Endodermal cell (in vitro differentiated cells): ENCODE measurements around the gene NFKBIA. TPM values are rescaled to one million over a fixed set of nuclear protein-coding genes. Genes with fewer than 3 reads are reported as not detected.

ENCODE experiments used
- DNase-seq: peaks from one replicate; pipeline ENCODE4 v3.0.0-alpha.2; 2017
- H3K27ac ChIP-seq: 2 replicates; pipeline ENCODE4 v1.5.1; 2013; ENCODE audit warnings: mild to moderate bottlenecking, low read depth, low read length, moderate library complexity
- H3K27me3 ChIP-seq: 2 replicates; pipeline ENCODE4 v1.6.1; 2013; ENCODE audit warnings: mild to moderate bottlenecking, low read length, moderate library complexity; ENCODE audit not compliant: insufficient read depth, control insufficient read depth, poor library complexity, severe bottlenecking
- H3K36me3 ChIP-seq: 2 replicates; pipeline ENCODE4 v1.7.0; 2013; ENCODE audit warnings: mild to moderate bottlenecking, low read length, moderate library complexity; ENCODE audit not compliant: control insufficient read depth, insufficient read depth
- H3K4me1 ChIP-seq: one replicate; pipeline ENCODE4 v1.7.0; 2013; ENCODE audit warnings: low read length; ENCODE audit not compliant: control insufficient read depth, insufficient read depth
- H3K4me3 ChIP-seq: 2 replicates; pipeline ENCODE4 v1.5.1; 2013; ENCODE audit warnings: mild to moderate bottlenecking, low read length, moderate library complexity
- H3K9ac ChIP-seq: 2 replicates; pipeline ENCODE4 v1.6.1; 2013; ENCODE audit warnings: mild to moderate bottlenecking, low read length, moderate library complexity; ENCODE audit not compliant: poor library complexity, severe bottlenecking; ENCODE audit errors: extremely low read depth
- H3K9me3 ChIP-seq: 2 replicates; pipeline ENCODE4 v1.6.1; 2013; ENCODE audit warnings: mild to moderate bottlenecking, low read length, moderate library complexity; ENCODE audit not compliant: control insufficient read depth
- H3K27ac Mint-ChIP-seq: 2 replicates; pipeline ENCODE4 v1.8.0; 2020; ENCODE audit warnings: mixed read lengths
- H3K27me3 Mint-ChIP-seq: 2 replicates; pipeline ENCODE4 v1.8.0; 2021; ENCODE audit warnings: mild to moderate bottlenecking, mixed read lengths; ENCODE audit not compliant: insufficient read depth
- H3K36me3 Mint-ChIP-seq: 2 replicates; pipeline ENCODE4 v1.8.0; 2020; ENCODE audit warnings: low read depth, mixed read lengths
- H3K4me1 Mint-ChIP-seq: 2 replicates; pipeline ENCODE4 v1.8.0; 2020; ENCODE audit warnings: mixed read lengths
- H3K4me3 Mint-ChIP-seq: 2 replicates; pipeline ENCODE4 v1.8.0; 2020; ENCODE audit warnings: mild to moderate bottlenecking, moderate library complexity, mixed read lengths
- H3K9me3 Mint-ChIP-seq: 2 replicates; pipeline ENCODE4 v1.8.0; 2020; ENCODE audit warnings: mild to moderate bottlenecking, mixed read lengths
- WGBS, 2 experiments: methylation state at CpG; one replicate each; pipeline versions ENCODE4 v1.1.5 to v1.1.7; 2013; ENCODE audit warnings: missing lambda C conversion rate in 2 of 2, mixed read lengths in 1 of 2; ENCODE audit not compliant: insufficient coverage in 1 of 2, insufficient read length in 1 of 2; 5-methylcytosine and 5-hydroxymethylcytosine counted together
- total RNA-seq, 2 donors: library from RNA; stranded (reverse); fragmentation: NEBNext Ultra II Directional in 1 of 2; extraction: Animal tissue kit (Norgen Biotek cat#: 25700) in 1 of 2; gene quantifications; 2 replicates in 1 of 2; 3 replicates in 1 of 2; pipeline ENCODE4 v1.2.1, GENCODE V29; 2021
- TF ChIP-seq, protein P1 (sequence below): fragments of 200-600 bp; sonication (generic); conservative IDR thresholded peaks from 2 replicates; pipeline ENCODE4 v1.5.0; 2021; ENCODE audit warnings: antibody characterized with exemption, mild to moderate bottlenecking

NFKBIA gene
- total RNA-seq, 2 donors from 2014 or later: 148 to 188 TPM

DNA sequence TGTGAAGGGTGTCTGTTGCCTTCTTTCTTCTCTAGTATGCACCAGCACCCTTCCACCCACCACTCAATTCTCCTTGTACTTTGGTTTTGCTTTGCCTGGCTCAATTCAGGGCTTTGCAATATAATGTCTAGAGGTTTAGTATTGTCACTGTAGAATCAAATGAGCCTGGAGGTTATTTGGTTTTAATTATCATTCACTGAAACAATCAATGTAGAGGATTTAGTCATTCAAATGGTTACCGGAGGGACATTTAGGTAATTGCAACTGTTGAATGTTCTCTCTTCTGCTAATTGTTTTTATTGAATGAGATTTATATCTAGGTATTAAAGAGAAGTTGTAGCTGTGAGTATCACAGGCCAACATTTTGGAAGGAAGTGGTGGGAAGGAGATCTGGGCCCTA, 29.3 kb upstream of the NFKBIA start:
- Histone ChIP-seq H3K27ac (no peak overlapping the region), H3K4me3 (no peak overlapping the region), H3K27me3 (no peaks in the 10 kb centered on the region), H3K9ac (no peak overlapping the region), H3K9me3 (no peaks in the 10 kb centered on the region), H3K4me1 (no peaks in the 10 kb centered on the region), H3K36me3 (no peaks in the 10 kb centered on the region)
- TF ChIP-seq, protein P1, sequence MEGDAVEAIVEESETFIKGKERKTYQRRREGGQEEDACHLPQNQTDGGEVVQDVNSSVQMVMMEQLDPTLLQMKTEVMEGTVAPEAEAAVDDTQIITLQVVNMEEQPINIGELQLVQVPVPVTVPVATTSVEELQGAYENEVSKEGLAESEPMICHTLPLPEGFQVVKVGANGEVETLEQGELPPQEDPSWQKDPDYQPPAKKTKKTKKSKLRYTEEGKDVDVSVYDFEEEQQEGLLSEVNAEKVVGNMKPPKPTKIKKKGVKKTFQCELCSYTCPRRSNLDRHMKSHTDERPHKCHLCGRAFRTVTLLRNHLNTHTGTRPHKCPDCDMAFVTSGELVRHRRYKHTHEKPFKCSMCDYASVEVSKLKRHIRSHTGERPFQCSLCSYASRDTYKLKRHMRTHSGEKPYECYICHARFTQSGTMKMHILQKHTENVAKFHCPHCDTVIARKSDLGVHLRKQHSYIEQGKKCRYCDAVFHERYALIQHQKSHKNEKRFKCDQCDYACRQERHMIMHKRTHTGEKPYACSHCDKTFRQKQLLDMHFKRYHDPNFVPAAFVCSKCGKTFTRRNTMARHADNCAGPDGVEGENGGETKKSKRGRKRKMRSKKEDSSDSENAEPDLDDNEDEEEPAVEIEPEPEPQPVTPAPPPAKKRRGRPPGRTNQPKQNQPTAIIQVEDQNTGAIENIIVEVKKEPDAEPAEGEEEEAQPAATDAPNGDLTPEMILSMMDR: no peak
- Mint-ChIP-seq H3K36me3 (no peaks in the 10 kb centered on the region), H3K9me3 (no peaks in the 10 kb centered on the region), H3K27ac (no peak overlapping the region), H3K4me3 (no peak overlapping the region), H3K27me3 (no peaks in the 10 kb centered on the region), H3K4me1 (no peaks in the 10 kb centered on the region)
- 84% methylated on average over 1 of the region's 1 CpG; no CpG with 5 or more reads in 1 of the 2 experiments for WGBS, 2 experiments
- DNase-seq: no peak

DNA sequence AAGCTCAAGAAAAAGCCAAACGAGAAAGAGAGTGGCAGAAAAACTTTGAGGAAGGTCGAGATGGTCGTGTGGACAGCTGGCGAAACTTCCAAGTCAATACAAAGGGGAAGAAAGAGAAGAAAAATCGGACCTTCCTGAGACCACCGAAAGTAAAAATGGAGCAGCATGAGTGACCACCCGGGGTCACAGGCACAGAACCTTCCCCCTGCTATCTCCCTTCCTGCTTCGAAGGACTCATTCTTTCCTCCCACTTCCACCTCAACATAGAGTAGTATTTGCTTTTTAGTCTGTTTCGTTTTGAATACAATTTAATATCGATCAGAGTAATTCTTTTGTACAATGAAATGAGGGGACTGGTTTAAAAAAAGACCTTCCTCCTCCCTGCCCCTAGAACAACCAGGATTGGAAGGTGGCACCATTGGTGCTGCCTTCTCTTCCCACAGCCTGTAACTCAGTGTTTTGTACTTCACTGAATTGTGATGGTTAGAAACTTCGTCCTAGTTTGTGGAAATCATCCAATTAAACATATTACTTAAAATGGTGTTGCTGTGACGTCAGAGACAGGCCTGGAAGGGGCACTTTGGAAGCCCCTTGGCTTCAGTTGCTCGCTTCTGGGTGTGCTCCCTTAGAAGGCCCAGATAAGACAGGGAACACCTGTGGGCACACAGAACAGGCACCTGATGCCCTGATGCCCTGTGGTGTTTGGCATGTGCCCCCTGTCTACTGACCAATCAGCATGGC, 26.1 kb upstream of the NFKBIA start:
- Mint-ChIP-seq H3K27me3 (no peaks in the 10 kb centered on the region), H3K36me3 (no peaks in the 10 kb centered on the region), H3K4me1 (no peaks in the 10 kb centered on the region), H3K9me3 (no peaks in the 10 kb centered on the region), H3K27ac (no peak overlapping the region), H3K4me3 (no peak overlapping the region)
- Histone ChIP-seq H3K9ac (no peak overlapping the region), H3K9me3 (no peaks in the 10 kb centered on the region), H3K4me1 (no peaks in the 10 kb centered on the region), H3K27ac (no peak overlapping the region), H3K4me3 (no peak overlapping the region), H3K27me3 (no peaks in the 10 kb centered on the region), H3K36me3 (no peaks in the 10 kb centered on the region)
- TF ChIP-seq, protein P1: no peak
- 84 to 91% methylated on average over 6 to 13 of the region's 13 CpGs for WGBS, 2 experiments
- no peak for DNase-seq

- 88 to 91% methylated on average over 3 to 4 of the region's 4 CpGs for WGBS, 2 experiments
- H3K9me3 Mint-ChIP-seq: peaks cover 5% of the 10 kb centered on the region
- Histone ChIP-seq H3K9me3 (no peaks in the 10 kb centered on the region), H3K27ac (no peak overlapping the region), H3K9ac (no peak overlapping the region), H3K36me3 (no peaks in the 10 kb centered on the region), H3K4me3 (no peak overlapping the region), H3K27me3 (no peaks in the 10 kb centered on the region), H3K4me1 (no peaks in the 10 kb centered on the region)
- TF ChIP-seq, protein P1: no peak
- H3K27ac Mint-ChIP-seq: no peak overlapping the region
- no peak for DNase-seq
- H3K4me3 Mint-ChIP-seq: no peak overlapping the region
- H3K36me3 Mint-ChIP-seq: no peaks in the 10 kb centered on the region
- H3K4me1 Mint-ChIP-seq: no peaks in the 10 kb centered on the region
- no peaks in the 10 kb centered on the region for H3K27me3 Mint-ChIP-seq
These were observed 25.4 kb upstream of the NFKBIA start for GRCh38 chr14:35429951-35430350.
